Glutamatergic neuron (in vitro differentiated cells): ENCODE results near the gene ITPR1. TPM values are rescaled to one million over a fixed set of nuclear protein-coding genes. Genes with fewer than 3 reads are reported as not detected.

Source experiments
- DNase-seq: peaks from one replicate; pipeline ENCODE4 v3.0.0; 2022
- H3K27ac Mint-ChIP-seq: one replicate; pipeline ENCODE4 v1.8.0; 2020; ENCODE audit warnings: mild to moderate bottlenecking, mixed read lengths, inconsistent platforms; ENCODE audit not compliant: unreplicated experiment
- H3K27me3 Mint-ChIP-seq: one replicate; pipeline ENCODE4 v1.8.0; 2020; ENCODE audit warnings: mild to moderate bottlenecking, moderate library complexity, mixed read lengths, inconsistent platforms; ENCODE audit not compliant: unreplicated experiment
- H3K36me3 Mint-ChIP-seq: one replicate; pipeline ENCODE4 v1.8.0; 2020; ENCODE audit warnings: mild to moderate bottlenecking, mixed read lengths, inconsistent platforms; ENCODE audit not compliant: unreplicated experiment
- H3K4me1 Mint-ChIP-seq: one replicate; pipeline ENCODE4 v1.8.0; 2020; ENCODE audit warnings: mild to moderate bottlenecking, low read depth, mixed read lengths, inconsistent platforms; ENCODE audit not compliant: unreplicated experiment
- H3K4me3 Mint-ChIP-seq: one replicate; pipeline ENCODE4 v1.8.0; 2020; ENCODE audit warnings: mild to moderate bottlenecking, mixed read lengths, inconsistent platforms; ENCODE audit not compliant: unreplicated experiment
- H3K9me3 Mint-ChIP-seq: one replicate; pipeline ENCODE4 v1.8.0; 2020; ENCODE audit warnings: mild to moderate bottlenecking, moderate library complexity, mixed read lengths, inconsistent platforms; ENCODE audit not compliant: unreplicated experiment
- total RNA-seq: library from RNA; stranded (reverse); fragmentation: NEBNext Ultra II Directional; extraction: Animal tissue kit (Norgen Biotek cat#: 25700); gene quantifications from one replicate; pipeline ENCODE4 v1.2.1, GENCODE V29; 2021; ENCODE audit not compliant: unreplicated experiment
- TF ChIP-seq, protein P1 (sequence below): fragments of 200-600 bp; sonication (generic); IDR thresholded peaks from one replicate; pipeline ENCODE4 v1.5.0; 2021; ENCODE audit not compliant: partially characterized antibody, unreplicated experiment

Gene ITPR1
- total RNA-seq, 1 donor from 2014 or later, result 6.9 TPM

DNA sequence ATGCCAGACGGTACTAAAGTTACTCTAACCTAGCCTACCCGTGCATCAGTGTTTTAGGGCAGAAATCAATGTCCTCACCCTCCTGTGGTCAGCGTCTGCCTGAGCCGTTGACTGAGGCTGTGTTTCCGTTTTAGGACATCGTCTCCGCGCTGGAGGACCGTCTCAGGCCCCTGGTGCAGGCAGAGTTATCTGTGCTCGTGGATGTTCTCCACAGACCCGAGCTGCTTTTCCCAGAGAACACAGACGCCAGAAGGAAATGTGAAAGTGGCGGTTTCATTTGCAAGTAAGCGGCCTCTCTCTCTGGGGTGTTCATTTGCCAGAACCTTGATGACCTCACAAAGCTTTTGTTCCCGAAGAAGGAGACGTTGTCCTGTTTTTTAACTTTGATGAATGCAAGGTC, 217.0 kb downstream of the ITPR1 start:
- DNase-seq, result no peak
- H3K4me1 Mint-ChIP-seq, result no peaks in the 10 kb centered on the region
- H3K27ac Mint-ChIP-seq, result no peak overlapping the region
- H3K4me3 Mint-ChIP-seq, result no peak overlapping the region
- peaks cover 3% of the 10 kb centered on the region for H3K27me3 Mint-ChIP-seq
- no peaks in the 10 kb centered on the region for H3K36me3 Mint-ChIP-seq
- TF ChIP-seq, protein P1, sequence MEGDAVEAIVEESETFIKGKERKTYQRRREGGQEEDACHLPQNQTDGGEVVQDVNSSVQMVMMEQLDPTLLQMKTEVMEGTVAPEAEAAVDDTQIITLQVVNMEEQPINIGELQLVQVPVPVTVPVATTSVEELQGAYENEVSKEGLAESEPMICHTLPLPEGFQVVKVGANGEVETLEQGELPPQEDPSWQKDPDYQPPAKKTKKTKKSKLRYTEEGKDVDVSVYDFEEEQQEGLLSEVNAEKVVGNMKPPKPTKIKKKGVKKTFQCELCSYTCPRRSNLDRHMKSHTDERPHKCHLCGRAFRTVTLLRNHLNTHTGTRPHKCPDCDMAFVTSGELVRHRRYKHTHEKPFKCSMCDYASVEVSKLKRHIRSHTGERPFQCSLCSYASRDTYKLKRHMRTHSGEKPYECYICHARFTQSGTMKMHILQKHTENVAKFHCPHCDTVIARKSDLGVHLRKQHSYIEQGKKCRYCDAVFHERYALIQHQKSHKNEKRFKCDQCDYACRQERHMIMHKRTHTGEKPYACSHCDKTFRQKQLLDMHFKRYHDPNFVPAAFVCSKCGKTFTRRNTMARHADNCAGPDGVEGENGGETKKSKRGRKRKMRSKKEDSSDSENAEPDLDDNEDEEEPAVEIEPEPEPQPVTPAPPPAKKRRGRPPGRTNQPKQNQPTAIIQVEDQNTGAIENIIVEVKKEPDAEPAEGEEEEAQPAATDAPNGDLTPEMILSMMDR, result no peak
- H3K9me3 Mint-ChIP-seq, result no peaks in the 10 kb centered on the region

DNA sequence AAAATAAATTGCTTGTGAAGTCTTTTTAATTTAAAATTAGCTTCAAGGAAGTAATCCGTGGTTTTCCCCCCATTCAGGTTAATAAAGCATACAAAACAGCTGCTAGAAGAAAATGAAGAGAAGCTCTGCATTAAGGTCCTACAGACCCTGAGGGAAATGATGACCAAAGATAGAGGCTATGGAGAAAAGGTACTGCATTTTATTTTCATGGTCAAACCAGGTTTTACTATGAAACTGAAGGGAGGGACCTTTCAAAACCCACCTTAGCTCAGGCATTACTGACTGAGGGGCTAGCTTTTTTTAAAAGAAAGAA, 218.5 kb downstream of the ITPR1 start:
- DNase-seq, result no peak
- Mint-ChIP-seq H3K27me3 (peaks cover 3% of the 10 kb centered on the region), H3K27ac (no peak overlapping the region), H3K36me3 (no peaks in the 10 kb centered on the region), H3K4me3 (no peak overlapping the region), H3K9me3 (no peaks in the 10 kb centered on the region), H3K4me1 (no peaks in the 10 kb centered on the region)
- TF ChIP-seq, protein P1, result no peak

DNA sequence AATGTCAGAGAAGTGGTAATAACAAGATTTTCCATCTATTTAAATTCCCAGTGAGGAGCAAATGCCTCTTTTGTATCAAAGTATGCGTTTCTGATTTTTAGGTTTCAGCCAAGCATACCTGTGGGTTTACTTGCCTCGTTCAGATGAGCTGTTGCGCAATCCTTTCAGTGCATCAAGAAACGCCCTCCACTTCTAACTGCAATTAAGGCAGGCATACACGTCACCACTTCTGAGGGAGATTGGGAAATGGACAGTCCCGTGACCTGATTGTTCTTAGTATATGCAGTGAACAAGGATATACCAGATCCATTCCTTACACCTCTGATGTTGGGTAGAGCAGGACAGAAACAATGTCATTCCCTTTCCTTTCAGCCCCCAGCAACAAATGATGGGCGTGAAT, 219.0 kb downstream of the ITPR1 start:
- no peaks in the 10 kb centered on the region for H3K36me3 Mint-ChIP-seq
- H3K4me1 Mint-ChIP-seq, result no peaks in the 10 kb centered on the region
- H3K4me3 Mint-ChIP-seq, result no peak overlapping the region
- TF ChIP-seq, protein P1, result no peak
- H3K27ac Mint-ChIP-seq, result no peak overlapping the region
- no peaks in the 10 kb centered on the region for H3K9me3 Mint-ChIP-seq
- DNase-seq, result no peak
- peaks cover 3% of the 10 kb centered on the region for H3K27me3 Mint-ChIP-seq

DNA sequence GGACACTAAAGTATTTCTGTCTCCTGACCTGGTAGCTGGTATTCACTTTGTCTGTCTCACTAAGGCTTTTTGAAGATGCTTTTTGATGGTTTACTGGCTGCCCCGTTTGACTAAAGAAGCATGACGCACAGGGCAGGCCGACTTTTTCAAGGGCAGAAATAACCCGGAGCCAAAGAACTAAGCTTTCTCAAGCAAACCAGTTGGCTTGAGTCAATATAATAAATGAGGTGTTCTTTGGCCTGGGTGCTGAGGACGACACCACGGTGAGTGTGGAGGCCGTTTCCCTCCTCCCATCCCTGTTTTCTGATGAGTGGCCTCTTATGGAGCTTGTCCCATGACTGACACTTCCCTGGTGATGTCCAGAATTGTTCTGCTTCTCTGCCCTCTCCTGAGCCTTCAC, 220.9 kb downstream of the ITPR1 start:
- Mint-ChIP-seq H3K4me1 (peaks cover 5% of the 10 kb centered on the region), H3K4me3 (no peak overlapping the region), H3K27me3 (peaks cover 3% of the 10 kb centered on the region), H3K36me3 (no peaks in the 10 kb centered on the region), H3K9me3 (no peaks in the 10 kb centered on the region), H3K27ac (no peak overlapping the region)
- TF ChIP-seq, protein P1, result no peak
- DNase-seq, result no peak

DNA sequence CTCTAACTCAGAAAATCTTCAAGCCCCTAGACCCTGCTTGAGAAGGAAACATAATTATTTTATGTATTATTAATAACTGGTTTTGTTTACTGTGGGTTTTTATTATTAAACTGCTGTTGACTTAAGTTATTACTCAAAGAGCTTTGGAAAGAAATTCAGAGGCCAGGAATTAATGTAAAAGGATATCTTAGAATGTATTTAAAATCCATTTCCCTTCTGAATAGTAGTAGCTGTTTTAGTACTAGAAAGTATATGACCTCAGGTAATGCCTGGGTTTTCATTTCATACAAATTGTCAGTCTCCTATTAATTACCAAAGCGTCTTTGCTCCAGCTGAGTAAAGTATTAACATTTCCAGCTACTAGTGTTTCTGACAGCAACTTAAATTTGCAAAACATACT, 223.1 kb downstream of the ITPR1 start:
- H3K27ac Mint-ChIP-seq, result no peak overlapping the region
- peaks cover 5% of the 10 kb centered on the region for H3K4me1 Mint-ChIP-seq
- peaks cover 7% of the 10 kb centered on the region for H3K27me3 Mint-ChIP-seq
- no peak overlapping the region for H3K4me3 Mint-ChIP-seq
- no peak for DNase-seq
- TF ChIP-seq, protein P1, result no peak
- no peaks in the 10 kb centered on the region for H3K9me3 Mint-ChIP-seq
- H3K36me3 Mint-ChIP-seq, result no peaks in the 10 kb centered on the region
